Stomach smooth muscle (tissue), 2 donors: ENCODE data around the gene ADK.

ENCODE experiments used
- H3K27ac ChIP-seq: one replicate; pipeline ENCODE4 v1.7.0; 2013; ENCODE audit warnings: mild to moderate bottlenecking, low read length, inconsistent platforms
- H3K27me3 ChIP-seq, 2 donors: one replicate each; pipeline ENCODE4 v1.7.0; 2013; ENCODE audit warnings: low read length in 2 of 2; ENCODE audit not compliant: insufficient read depth in 2 of 2, control insufficient read depth in 1 of 2
- H3K36me3 ChIP-seq, 2 donors: one replicate each; pipeline ENCODE4 v1.7.0; 2013; ENCODE audit warnings: low read length in 2 of 2; ENCODE audit not compliant: control insufficient read depth in 2 of 2, insufficient read depth in 2 of 2
- H3K4me1 ChIP-seq: one replicate; pipeline ENCODE4 v1.7.0; 2013; ENCODE audit warnings: low read length; ENCODE audit not compliant: control insufficient read depth, insufficient read depth
- H3K4me3 ChIP-seq, 2 donors: one replicate each; pipeline ENCODE4 v1.7.0; 2013; ENCODE audit warnings: low read length in 2 of 2
- H3K9ac ChIP-seq, 2 donors: one replicate each; pipeline ENCODE4 v1.7.0; 2013; ENCODE audit warnings: low read length in 2 of 2, mild to moderate bottlenecking in 1 of 2
- H3K9me3 ChIP-seq, 2 donors: one replicate each; pipeline ENCODE4 v1.7.0; 2013; ENCODE audit warnings: low read length in 2 of 2; ENCODE audit not compliant: control insufficient read depth in 2 of 2
- donor health status: healthy.
- donor health status: Pancreatic carcinoma.

The ADK gene

DNA sequence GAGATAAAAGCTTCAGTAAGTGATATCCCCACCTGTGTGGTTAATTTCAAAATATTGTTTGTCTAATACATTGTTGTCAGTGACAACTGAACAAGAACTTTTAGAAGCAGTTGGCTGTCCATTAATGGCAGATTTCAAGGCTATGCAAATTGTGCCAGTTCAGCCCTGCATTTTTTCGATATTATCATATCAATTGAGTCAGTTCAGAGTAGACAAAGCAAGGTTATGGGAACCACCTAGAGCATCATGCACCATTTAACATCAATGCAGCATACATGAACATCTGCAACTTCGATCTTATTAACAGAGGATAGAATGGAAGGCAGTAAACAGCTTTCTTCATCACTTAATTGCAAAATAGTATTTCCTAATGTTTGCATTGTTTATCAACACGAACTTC is 494.7 kb downstream of the ADK start:
- Histone ChIP-seq H3K9me3 (no peaks in the 10 kb centered on the region), H3K4me3 (no peak overlapping the region), H3K27ac (no peak overlapping the region), H3K27me3 (no peaks in the 10 kb centered on the region), H3K36me3 (no peaks in the 10 kb centered on the region), H3K4me1 (no peaks in the 10 kb centered on the region), H3K9ac (no peak overlapping the region)

DNA sequence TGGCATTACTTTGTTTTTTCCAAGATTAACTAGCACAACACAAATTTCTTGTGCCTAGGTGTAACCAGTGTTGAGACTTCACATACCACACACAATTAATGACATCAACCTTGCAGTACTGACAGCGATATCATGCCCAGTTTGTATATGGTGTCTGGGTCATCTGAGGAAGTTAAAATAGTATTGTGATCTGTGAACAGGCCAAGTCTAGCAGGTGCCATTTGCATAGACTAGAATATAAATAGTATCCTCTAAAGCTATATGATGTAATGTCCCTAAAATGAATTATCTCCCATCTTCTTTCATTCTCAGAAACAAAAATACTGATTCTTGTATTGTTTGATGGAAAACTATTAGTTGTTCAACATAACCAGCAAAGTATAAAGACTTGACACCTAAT is 499.6 kb downstream of the ADK start:
- no peaks in the 10 kb centered on the region for H3K9me3 ChIP-seq
- H3K27me3 ChIP-seq: no peaks in the 10 kb centered on the region
- no peak overlapping the region for H3K27ac ChIP-seq
- no peaks in the 10 kb centered on the region for H3K4me1 ChIP-seq
- no peaks in the 10 kb centered on the region for H3K36me3 ChIP-seq
- no peak overlapping the region for H3K9ac ChIP-seq
- no peak overlapping the region for H3K4me3 ChIP-seq

DNA sequence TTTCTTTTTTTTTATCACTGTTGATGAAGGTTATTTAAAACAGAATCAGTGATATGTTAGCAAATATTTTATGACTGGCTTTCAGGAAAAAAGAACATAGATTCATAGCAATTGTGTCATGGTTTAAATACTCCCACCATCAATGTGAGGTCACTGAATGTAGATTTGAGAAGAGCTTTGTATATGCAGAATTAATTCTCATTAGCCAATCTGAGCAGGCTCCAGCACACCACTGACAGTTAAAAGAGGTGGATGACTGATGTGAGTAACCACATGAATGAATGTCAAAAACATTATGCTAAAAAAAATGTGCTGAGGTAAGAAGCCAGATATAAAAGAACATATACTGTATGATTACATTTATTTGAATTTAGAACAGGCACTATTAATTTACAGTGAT is 500.5 kb downstream of the ADK start:
- no peak overlapping the region for H3K27ac ChIP-seq
- no peaks in the 10 kb centered on the region for H3K36me3 ChIP-seq
- no peak overlapping the region for H3K4me3 ChIP-seq
- no peaks in the 10 kb centered on the region for H3K4me1 ChIP-seq
- H3K27me3 ChIP-seq: no peaks in the 10 kb centered on the region
- no peak overlapping the region for H3K9ac ChIP-seq
- H3K9me3 ChIP-seq: no peaks in the 10 kb centered on the region

DNA sequence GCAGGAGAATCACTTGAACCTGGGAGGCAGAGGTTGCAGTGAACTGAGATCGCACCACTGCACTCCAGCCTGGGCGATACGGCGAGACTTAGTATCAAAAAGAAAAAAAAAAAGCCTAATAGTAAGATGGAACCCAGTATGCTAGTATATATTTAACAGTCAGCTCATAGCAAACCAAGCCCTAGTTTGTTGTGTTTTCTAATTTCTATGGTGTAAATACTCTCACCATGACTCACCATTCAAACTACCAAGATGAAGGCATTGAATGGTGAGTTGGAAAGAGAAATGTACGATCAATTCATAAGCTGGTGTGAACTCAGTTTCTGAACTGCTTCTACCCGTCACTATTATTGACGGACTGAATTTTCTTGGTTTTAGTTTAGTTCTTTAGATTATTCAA is 501.6 kb downstream of the ADK start:
- Histone ChIP-seq H3K9me3 (no peaks in the 10 kb centered on the region), H3K27ac (no peak overlapping the region), H3K36me3 (no peaks in the 10 kb centered on the region), H3K9ac (no peak overlapping the region), H3K27me3 (no peaks in the 10 kb centered on the region), H3K4me1 (no peaks in the 10 kb centered on the region), H3K4me3 (no peak overlapping the region)

DNA sequence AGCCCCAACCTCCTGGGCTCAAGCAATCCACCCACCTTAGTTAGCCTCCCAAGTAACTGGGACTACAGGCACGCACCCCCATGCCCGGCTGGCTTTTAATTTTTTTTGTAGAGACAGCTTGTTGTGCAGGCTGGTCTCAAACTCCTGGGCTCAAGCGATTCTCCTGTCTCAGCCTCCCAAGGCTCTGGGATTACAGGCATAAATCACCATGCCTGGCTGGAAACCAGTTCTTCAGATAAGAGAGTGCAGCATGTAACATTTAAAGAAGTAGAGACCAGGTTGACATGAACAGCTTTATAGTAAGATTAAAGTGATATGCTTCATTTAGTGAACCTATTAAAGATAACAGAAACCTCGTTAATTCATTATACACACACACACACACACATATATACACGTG is 507.5 kb downstream of the ADK start:
- Histone ChIP-seq H3K27ac (no peak overlapping the region), H3K9ac (no peak overlapping the region), H3K4me3 (no peak overlapping the region), H3K4me1 (no peaks in the 10 kb centered on the region), H3K36me3 (no peaks in the 10 kb centered on the region), H3K27me3 (no peaks in the 10 kb centered on the region), H3K9me3 (no peaks in the 10 kb centered on the region)

- H3K4me3 ChIP-seq: no peak overlapping the region
Measured at GRCh38 chr10:74662635-74663034, 511.6 kb downstream of the ADK start.

GRCh38 chr10:74669210-74669609 is 518.2 kb downstream of the ADK start:
- H3K27me3 ChIP-seq: no peaks in the 10 kb centered on the region
- no peaks in the 10 kb centered on the region for H3K9me3 ChIP-seq
- H3K4me3 ChIP-seq: no peak overlapping the region
- peaks cover 0 to 3% of the 10 kb centered on the region in 2 donors for H3K36me3 ChIP-seq
- H3K27ac ChIP-seq: no peak overlapping the region
- no peak overlapping the region for H3K9ac ChIP-seq
- H3K4me1 ChIP-seq: no peaks in the 10 kb centered on the region

More at GRCh38 chr10:74662635-74663034, 511.6 kb downstream of the ADK start:
- no peaks in the 10 kb centered on the region for H3K4me1 ChIP-seq
- H3K9me3 ChIP-seq: no peaks in the 10 kb centered on the region
- no peak overlapping the region for H3K27ac ChIP-seq
- no peaks in the 10 kb centered on the region for H3K27me3 ChIP-seq
- no peaks in the 10 kb centered on the region for H3K36me3 ChIP-seq
- no peak overlapping the region for H3K9ac ChIP-seq

DNA sequence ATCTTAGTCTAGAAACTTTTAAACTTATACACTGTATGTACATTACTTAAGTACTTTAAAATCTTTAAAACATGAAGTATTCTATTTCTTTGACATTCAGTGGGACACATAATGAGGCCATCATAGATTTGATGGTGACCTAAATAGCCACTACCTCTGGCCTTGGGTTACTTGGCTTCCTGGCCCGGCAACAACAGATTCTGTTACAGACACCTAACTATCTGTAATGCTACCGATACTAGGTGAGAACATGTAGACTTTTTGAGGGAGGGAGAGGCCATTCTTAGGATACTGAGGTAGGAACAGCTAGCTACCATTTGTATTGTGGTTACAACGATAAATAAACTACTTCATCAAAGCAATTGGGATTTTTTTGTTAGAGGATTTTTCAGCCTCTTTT is 520.7 kb downstream of the ADK start:
- H3K9me3 ChIP-seq: no peaks in the 10 kb centered on the region
- H3K36me3 ChIP-seq: peaks cover 0 to 3% of the 10 kb centered on the region in 2 donors
- no peak overlapping the region for H3K9ac ChIP-seq
- no peaks in the 10 kb centered on the region for H3K27me3 ChIP-seq
- H3K27ac ChIP-seq: no peak overlapping the region
- H3K4me1 ChIP-seq: no peaks in the 10 kb centered on the region
- no peak overlapping the region for H3K4me3 ChIP-seq

GRCh38 chr10:74672430-74673165 is 521.6 kb downstream of the ADK start:
- Histone ChIP-seq H3K4me3 (no peak overlapping the region), H3K36me3 (peaks cover 0 to 3% of the 10 kb centered on the region in 2 donors), H3K9me3 (no peaks in the 10 kb centered on the region), H3K27me3 (no peaks in the 10 kb centered on the region), H3K4me1 (no peaks in the 10 kb centered on the region), H3K27ac (no peak overlapping the region), H3K9ac (no peak overlapping the region)

DNA sequence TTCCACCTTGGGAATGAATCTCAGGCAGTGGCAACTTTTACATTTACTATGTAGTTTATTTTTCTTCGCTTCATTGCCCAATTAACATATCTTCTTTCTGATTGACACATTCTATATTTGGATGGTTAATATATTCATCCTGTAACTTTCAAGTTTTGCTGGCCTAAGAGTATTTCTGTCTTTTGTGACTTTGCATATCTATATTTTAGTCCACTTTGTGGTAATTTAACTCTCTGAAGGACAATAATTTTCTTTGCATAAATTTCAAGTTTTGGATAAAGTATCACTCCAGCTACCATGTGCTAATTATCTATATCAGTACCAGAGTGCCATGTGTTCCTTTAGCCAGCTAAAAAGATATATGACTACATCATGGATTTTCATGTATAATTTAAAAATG is 523.9 kb downstream of the ADK start:
- H3K27ac ChIP-seq: no peak overlapping the region

DNA sequence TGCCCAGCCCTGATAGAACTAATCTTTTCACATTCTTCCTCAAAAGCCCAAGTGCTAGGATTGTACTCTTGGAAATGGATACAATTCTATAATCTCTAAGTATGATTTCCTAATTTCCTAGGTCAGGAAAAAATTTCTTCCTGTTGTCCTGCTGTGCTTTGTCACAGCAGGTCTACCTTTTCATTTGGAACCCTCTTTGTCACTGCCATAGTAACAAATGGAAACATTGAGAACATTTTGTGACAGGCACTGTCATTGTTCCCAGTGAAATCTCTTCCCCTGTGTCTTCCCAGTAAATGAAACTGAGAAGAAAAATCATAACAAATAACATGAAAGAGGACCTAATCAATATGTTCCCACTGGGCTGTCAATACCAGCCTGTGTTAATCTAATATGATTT is 524.5 kb downstream of the ADK start:
- H3K4me1 ChIP-seq: no peaks in the 10 kb centered on the region
- peaks cover 0 to 3% of the 10 kb centered on the region in 2 donors for H3K36me3 ChIP-seq
- H3K27ac ChIP-seq: no peak overlapping the region

More for the DNA sequence above, 523.9 kb downstream of the ADK start:
- H3K4me1 ChIP-seq: no peaks in the 10 kb centered on the region
- no peaks in the 10 kb centered on the region for H3K27me3 ChIP-seq
- peaks cover 0 to 3% of the 10 kb centered on the region in 2 donors for H3K36me3 ChIP-seq
- no peaks in the 10 kb centered on the region for H3K9me3 ChIP-seq
- no peak overlapping the region for H3K9ac ChIP-seq
- H3K4me3 ChIP-seq: no peak overlapping the region

More for the DNA sequence above, 524.5 kb downstream of the ADK start:
- Histone ChIP-seq H3K27me3 (no peaks in the 10 kb centered on the region), H3K4me3 (no peak overlapping the region), H3K9ac (no peak overlapping the region), H3K9me3 (no peaks in the 10 kb centered on the region)
